ENCODE data around the gene C5orf15. TPM values are rescaled to one million over a fixed set of nuclear protein-coding genes. Genes with fewer than 3 reads are reported as not detected.

C5orf15 gene
- polyA plus RNA-seq, 1 donor (not counting 4 experiments of a cell fraction or from before 2014, with no cell fraction given) = 86.9 TPM

GRCh38 chr5:133994990-133995333 is 26.5 kb upstream of the C5orf15 start:
- Histone ChIP-seq H3K9ac (ENCODE audit: control insufficient read depth, extremely low read depth, insufficient read depth, low read length) (no peak overlapping the region), H3K9me1 (ENCODE audit: control insufficient read depth, extremely low read depth, insufficient read depth, low read length) (peaks cover 12% of the 10 kb centered on the region), H3K4me3 (ENCODE audit: control insufficient read depth in 2 of 3, extremely low read depth in 1 of 3, insufficient read depth in 2 of 3, low read depth in 1 of 3, low read length in 3 of 3) (no peak overlapping the region), H3K79me2 (ENCODE audit: control insufficient read depth, insufficient read depth, low read length) (peaks cover 97% of the 10 kb centered on the region), H3K9me3 (ENCODE audit: control insufficient read depth, low read depth, low read length) (no peaks in the 10 kb centered on the region), H3K4me1 (ENCODE audit: control insufficient read depth, extremely low read depth, insufficient read depth, low read length) (peaks cover 8% of the 10 kb centered on the region), H4K20me1 (ENCODE audit: control insufficient read depth, extremely low read depth, insufficient read depth, low read length) (peaks cover 77% of the 10 kb centered on the region), H3K4me2 (ENCODE audit: control insufficient read depth, extremely low read depth, insufficient read depth, low read depth, low read length) (no peak overlapping the region), H3K36me3 (ENCODE audit: control insufficient read depth in 2 of 2, extremely low read depth in 1 of 2, insufficient read depth in 2 of 2, low read length in 2 of 2) (peaks cover 17 to 22% of the 10 kb centered on the region in 2 experiments), H3K27me3 (ENCODE audit: control insufficient read depth, extremely low read depth, insufficient read depth, low read length) (no peaks in the 10 kb centered on the region), H2AFZ (ENCODE audit: control insufficient read depth, low read length) (no peak overlapping the region), H3K27ac (ENCODE audit: control insufficient read depth, insufficient read depth, low read length) (no peak overlapping the region)
- no peak for DNase-seq (ENCODE audit: low read depth, low spot score)
- no peak for TF ChIP-seq EZH2 (IDR thresholded peaks at IDR 0.05; ENCODE audit: low read length)
- TF ChIP-seq CTCF (optimal IDR thresholded peaks at IDR 0.05 in 1 of 3, IDR thresholded peaks at IDR 0.05 in 1 of 3, conservative IDR thresholded peaks at IDR 0.05 in 1 of 3; ENCODE audit: extremely low read depth in 1 of 3, insufficient read depth in 2 of 3, low read length in 3 of 3) = no peak
- no peak for FAIRE-seq
- dilution Hi-C loops (cut with MboI; ENCODE audit: extremely low pct_ligation_motif_present, low sequenced_read_pairs) = no loop called here

- Histone ChIP-seq H3K36me3 (ENCODE audit: control insufficient read depth in 2 of 2, extremely low read depth in 1 of 2, insufficient read depth in 2 of 2, low read length in 2 of 2) (peaks cover 18 to 19% of the 10 kb centered on the region in 2 experiments), H3K79me2 (ENCODE audit: control insufficient read depth, insufficient read depth, low read length) (peaks cover 97% of the 10 kb centered on the region), H4K20me1 (ENCODE audit: control insufficient read depth, extremely low read depth, insufficient read depth, low read length) (peaks cover 73% of the 10 kb centered on the region), H3K27ac (ENCODE audit: control insufficient read depth, insufficient read depth, low read length) (no peak overlapping the region), H3K4me3 (ENCODE audit: control insufficient read depth in 2 of 3, extremely low read depth in 1 of 3, insufficient read depth in 2 of 3, low read depth in 1 of 3, low read length in 3 of 3) (no peak overlapping the region), H3K4me2 (ENCODE audit: control insufficient read depth, extremely low read depth, insufficient read depth, low read depth, low read length) (no peak overlapping the region), H3K9ac (ENCODE audit: control insufficient read depth, extremely low read depth, insufficient read depth, low read length) (no peak overlapping the region), H3K9me1 (ENCODE audit: control insufficient read depth, extremely low read depth, insufficient read depth, low read length) (peaks cover 10% of the 10 kb centered on the region), H3K9me3 (ENCODE audit: control insufficient read depth, low read depth, low read length) (no peaks in the 10 kb centered on the region), H2AFZ (ENCODE audit: control insufficient read depth, low read length) (no peak overlapping the region), H3K4me1 (ENCODE audit: control insufficient read depth, extremely low read depth, insufficient read depth, low read length) (peaks cover 7% of the 10 kb centered on the region), H3K27me3 (ENCODE audit: control insufficient read depth, extremely low read depth, insufficient read depth, low read length) (no peaks in the 10 kb centered on the region)
- FAIRE-seq (no peak), DNase-seq (ENCODE audit: low read depth, low spot score) (no peak)
- no peak for TF ChIP-seq CTCF (optimal IDR thresholded peaks at IDR 0.05 in 1 of 3, IDR thresholded peaks at IDR 0.05 in 1 of 3, conservative IDR thresholded peaks at IDR 0.05 in 1 of 3; ENCODE audit: extremely low read depth in 1 of 3, insufficient read depth in 2 of 3, low read length in 3 of 3)
- TF ChIP-seq EZH2 (IDR thresholded peaks at IDR 0.05; ENCODE audit: low read length) = no peak
- dilution Hi-C loops (cut with MboI; ENCODE audit: extremely low pct_ligation_motif_present, low sequenced_read_pairs) = no loop called here
Measured at GRCh38 chr5:133994297-133994989, 26.0 kb upstream of the C5orf15 start.
